Natural killer cell (primary cell): ENCODE results near the gene CYP2D6. TPM values are rescaled to one million over a fixed set of nuclear protein-coding genes. Genes with fewer than 3 reads are reported as not detected.
"Not testable (repeated sequence)": the region's sequence is repeated elsewhere in the genome, so short reads cannot be mapped to it uniquely, and the experiment has no call there.

ENCODE experiments used
- ATAC-seq, 3 donors: fragments of 150-1000 bp in 2 of 3; fragments of 200-7000 bp in 1 of 3; cut with Tn5 transposase; 1 replicate in 1 of 3; 2 replicates in 2 of 3; pipeline ENCODE4 v1.10.0; 2021; ENCODE audit warnings: mild to moderate bottlenecking in 2 of 3, moderate library complexity in 2 of 3
- DNase-seq, 2 donors: peaks; one replicate each; pipeline versions ENCODE4 v3.0.0 to v3.0.0-alpha.2; 2013 to 2021; ENCODE audit warnings: mixed read lengths in 1 of 2
- H3K27ac ChIP-seq: one replicate; pipeline ENCODE4 v1.5.1; 2013; ENCODE audit warnings: mild to moderate bottlenecking, low read length
- H3K27me3 ChIP-seq: one replicate; pipeline ENCODE4 v1.6.1; 2013; ENCODE audit warnings: low read length; ENCODE audit not compliant: control insufficient read depth, insufficient read depth
- H3K36me3 ChIP-seq: one replicate; pipeline ENCODE4 v1.6.1; 2013; ENCODE audit warnings: low read length; ENCODE audit not compliant: control insufficient read depth, insufficient read depth
- H3K4me1 ChIP-seq: one replicate; pipeline ENCODE4 v1.6.1; 2013; ENCODE audit warnings: low read length; ENCODE audit not compliant: control insufficient read depth, insufficient read depth
- H3K4me3 ChIP-seq: one replicate; pipeline ENCODE4 v1.5.1; 2013; ENCODE audit warnings: low read length
- H3K9me3 ChIP-seq: one replicate; pipeline ENCODE4 v1.6.1; 2013; ENCODE audit warnings: low read length; ENCODE audit not compliant: control insufficient read depth, insufficient read depth
- H3K27ac Mint-ChIP-seq, 2 donors: one replicate each; pipeline ENCODE4 v1.8.0; 2022; ENCODE audit warnings: mild to moderate bottlenecking in 2 of 2, mixed read lengths in 2 of 2, moderate library complexity in 1 of 2
- H3K27me3 Mint-ChIP-seq, 2 donors: one replicate each; pipeline ENCODE4 v1.8.0; 2022; ENCODE audit warnings: low read depth in 2 of 2, mixed read lengths in 2 of 2
- H3K36me3 Mint-ChIP-seq: one replicate; pipeline ENCODE4 v1.8.0; 2022; ENCODE audit warnings: mixed read lengths
- H3K4me1 Mint-ChIP-seq, 2 donors: one replicate each; pipeline ENCODE4 v1.8.0; 2022; ENCODE audit warnings: mixed read lengths in 2 of 2
- H3K4me3 Mint-ChIP-seq: one replicate; pipeline ENCODE4 v1.8.0; 2022; ENCODE audit warnings: mild to moderate bottlenecking, moderate library complexity, mixed read lengths
- H3K9me3 Mint-ChIP-seq, 2 donors: one replicate each; pipeline ENCODE4 v1.8.0; 2022; ENCODE audit warnings: mixed read lengths in 2 of 2
- CTCF ChIP-seq: fragments of 200-600 bp; IDR thresholded peaks from one replicate; pipeline ENCODE4 v1.8.0; 2022; ENCODE audit warnings: antibody characterized with exemption
- WGBS: methylation state at CpG from one replicate; pipeline ENCODE4 v1.1.7; 2013; ENCODE audit warnings: missing lambda C conversion rate; ENCODE audit not compliant: insufficient coverage; 5-methylcytosine and 5-hydroxymethylcytosine counted together
- intact Hi-C: fragments of 100-400 bp; cut with micrococcal nuclease; formaldehyde crosslinking; loops from one replicate; pipeline ENCODE4 v1.14.2; 2022
- total RNA-seq, 4 donors: library from RNA; stranded (reverse); fragments of 120-200 nt in 1 of 4; gene quantifications; one replicate each; pipeline versions ENCODE4 v1.2.3 to v1.2.4, GENCODE V29; 2013 to 2022

Gene CYP2D6
- 1 to 10 TPM; 3.8 to 5.5 (median 3.9) TPM for total RNA-seq
- 0.74 TPM for total RNA-seq (2013)

- H3K9me3 ChIP-seq, H3K27ac ChIP-seq, H3K9me3 Mint-ChIP-seq, ATAC-seq, H3K4me1 Mint-ChIP-seq, H3K27me3 Mint-ChIP-seq, H3K27me3 ChIP-seq, H3K36me3 ChIP-seq, H3K4me1 ChIP-seq, H3K4me3 ChIP-seq, DNase-seq, H3K27ac Mint-ChIP-seq, H3K36me3 Mint-ChIP-seq, H3K4me3 Mint-ChIP-seq, intact Hi-C loops: not testable (repeated sequence)
- 88% methylated on average over 12 of the region's 14 CpGs for WGBS
Observed at GRCh38 chr22:42130639-42131431, at the start of gene CYP2D6. TSS of gene CYP2D6 (minus strand) at chr22:42130810. CDS start at chr22:42130791, 19 bp downstream.

- Mint-ChIP-seq H3K9me3 (no peaks in the 10 kb centered on the region), H3K4me3 (no peak overlapping the region), H3K4me1 (peaks cover 30 to 49% of the 10 kb centered on the region in 2 donors), H3K27me3 (no peaks in the 10 kb centered on the region), H3K36me3 (no peaks in the 10 kb centered on the region), H3K27ac (peak overlapping the region in 1 of 2 donors; percentile 72)
- no peaks in the 10 kb centered on the region for H3K27me3 ChIP-seq
- 75% methylated on average over 4 of the region's 6 CpGs for WGBS
- H3K4me3 ChIP-seq = no peak overlapping the region
- H3K27ac ChIP-seq = no peak overlapping the region
- H3K4me1 ChIP-seq = peaks cover 19% of the 10 kb centered on the region
- no peak for TF ChIP-seq CTCF
- intact Hi-C loops = no loop called here
- H3K9me3 ChIP-seq = no peaks in the 10 kb centered on the region
- peaks cover 10% of the 10 kb centered on the region for H3K36me3 ChIP-seq
- ATAC-seq (no peak), DNase-seq (no peak)
Observed at GRCh38 chr22:42179616-42180015, 49.0 kb upstream of the CYP2D6 start.

GRCh38 chr22:42178910-42179519 is 48.4 kb upstream of the CYP2D6 start:
- peak overlapping the region in 1 of 2 donors; percentile 72 for H3K27ac Mint-ChIP-seq
- intact Hi-C loops = no loop called here
- no peaks in the 10 kb centered on the region for H3K27me3 Mint-ChIP-seq
- H3K9me3 Mint-ChIP-seq = no peaks in the 10 kb centered on the region
- Histone ChIP-seq H3K4me1 (peaks cover 25% of the 10 kb centered on the region), H3K36me3 (peaks cover 10% of the 10 kb centered on the region), H3K9me3 (no peaks in the 10 kb centered on the region), H3K4me3 (no peak overlapping the region), H3K27me3 (no peaks in the 10 kb centered on the region), H3K27ac (no peak overlapping the region)
- H3K36me3 Mint-ChIP-seq = no peaks in the 10 kb centered on the region
- H3K4me1 Mint-ChIP-seq = peaks cover 34 to 54% of the 10 kb centered on the region in 2 donors
- H3K4me3 Mint-ChIP-seq = no peak overlapping the region
- TF ChIP-seq CTCF = no peak
- ATAC-seq (no peak), DNase-seq (no peak)
- 95% methylated on average over 2 of the region's 2 CpGs for WGBS

- Histone ChIP-seq H3K9me3 (no peaks in the 10 kb centered on the region), H3K27me3 (no peaks in the 10 kb centered on the region), H3K4me3 (no peak overlapping the region), H3K36me3 (peaks cover 10% of the 10 kb centered on the region), H3K4me1 (peaks cover 30% of the 10 kb centered on the region), H3K27ac (no peak overlapping the region)
- H3K27ac Mint-ChIP-seq = no peak overlapping the region
- TF ChIP-seq CTCF = no peak
- peaks cover 37 to 55% of the 10 kb centered on the region in 2 donors for H3K4me1 Mint-ChIP-seq
- no peak overlapping the region for H3K4me3 Mint-ChIP-seq
- WGBS = 92% methylated on average over 4 of the region's 5 CpGs
- no peaks in the 10 kb centered on the region for H3K27me3 Mint-ChIP-seq
- no peaks in the 10 kb centered on the region for H3K36me3 Mint-ChIP-seq
- ATAC-seq (no peak), DNase-seq (no peak)
- H3K9me3 Mint-ChIP-seq = no peaks in the 10 kb centered on the region
- intact Hi-C loops = no loop called here
Observed at GRCh38 chr22:42177891-42178336, 47.3 kb upstream of the CYP2D6 start.
